Measurements from ENCODE around the gene CSRNP3. TPM values are rescaled to one million over a fixed set of nuclear protein-coding genes. Genes with fewer than 3 reads are reported as not detected.
"Not testable (repeated sequence)": the region's sequence is repeated elsewhere in the genome, so short reads cannot be mapped to it uniquely, and the experiment has no call there.

Gene CSRNP3
- total RNA-seq, 3 donors from 2014 or later, result 2.0 to 5.2 (median 4.6) TPM

DNA sequence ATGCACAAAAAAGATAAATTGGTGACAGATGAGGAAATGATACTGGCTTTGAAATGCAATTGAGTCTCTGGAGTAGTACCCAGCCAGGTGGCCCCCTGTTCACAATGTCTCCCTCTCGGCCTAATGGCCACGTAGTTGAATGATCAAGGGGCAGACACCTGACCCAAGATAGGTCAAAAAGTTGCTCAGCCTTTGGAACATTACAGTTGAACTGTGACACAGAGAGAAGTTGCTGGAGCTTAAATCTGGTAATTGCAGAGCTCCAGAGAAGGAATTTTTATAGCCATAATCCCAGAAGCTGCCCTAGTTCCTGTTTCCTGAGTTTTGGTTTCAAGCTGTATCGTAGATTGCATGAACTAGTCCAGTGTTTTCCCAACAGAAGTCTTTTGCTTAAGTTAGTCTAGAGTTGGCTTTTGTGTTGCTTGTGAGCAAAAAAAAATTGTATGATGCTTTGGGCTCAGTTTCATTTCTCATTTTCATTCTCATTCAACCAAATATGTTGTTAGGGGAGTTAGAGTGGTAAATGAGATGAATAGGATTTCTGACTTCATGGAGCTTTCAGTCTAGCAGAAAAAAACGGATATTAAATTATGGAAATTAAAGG, 117.9 kb downstream of the CSRNP3 start:
- ATAC-seq (peak; percentile 93), DNase-seq (peak in 1 of 3 donors; percentile 21)
- Histone ChIP-seq H3K36me3 (ENCODE audit: low read depth) (no peaks in the 10 kb centered on the region), H3K9me3 (no peaks in the 10 kb centered on the region), H3K4me1 (ENCODE audit: low read depth) (no peaks in the 10 kb centered on the region), H3K4me3 (no peak overlapping the region)
- intact Hi-C loops (cut with DNase I, micrococcal nuclease), result no loop called here
- no peak for TF ChIP-seq CTCF (IDR thresholded peaks at IDR 0.05)

- not testable (repeated sequence) for H3K9me3 ChIP-seq; ATAC-seq; H3K36me3 ChIP-seq (ENCODE audit: low read depth)
Measured at GRCh38 chr2:165590999-165591398, 121.5 kb downstream of the CSRNP3 start.

GRCh38 chr2:165593081-165593480, 123.6 kb downstream of the CSRNP3 start:
- Histone ChIP-seq H3K4me3 (no peak overlapping the region), H3K4me1 (ENCODE audit: low read depth) (no peaks in the 10 kb centered on the region), H3K36me3 (ENCODE audit: low read depth) (no peaks in the 10 kb centered on the region), H3K9me3 (no peaks in the 10 kb centered on the region)
- ATAC-seq (no peak), DNase-seq (no peak)
- TF ChIP-seq CTCF (IDR thresholded peaks at IDR 0.05), result no peak
- intact Hi-C loops (cut with DNase I, micrococcal nuclease), result no loop called here

More at GRCh38 chr2:165590999-165591398, 121.5 kb downstream of the CSRNP3 start:
- DNase-seq; intact Hi-C loops (cut with DNase I, micrococcal nuclease); H3K4me1 ChIP-seq (ENCODE audit: low read depth); H3K4me3 ChIP-seq: not testable (repeated sequence)

DNA sequence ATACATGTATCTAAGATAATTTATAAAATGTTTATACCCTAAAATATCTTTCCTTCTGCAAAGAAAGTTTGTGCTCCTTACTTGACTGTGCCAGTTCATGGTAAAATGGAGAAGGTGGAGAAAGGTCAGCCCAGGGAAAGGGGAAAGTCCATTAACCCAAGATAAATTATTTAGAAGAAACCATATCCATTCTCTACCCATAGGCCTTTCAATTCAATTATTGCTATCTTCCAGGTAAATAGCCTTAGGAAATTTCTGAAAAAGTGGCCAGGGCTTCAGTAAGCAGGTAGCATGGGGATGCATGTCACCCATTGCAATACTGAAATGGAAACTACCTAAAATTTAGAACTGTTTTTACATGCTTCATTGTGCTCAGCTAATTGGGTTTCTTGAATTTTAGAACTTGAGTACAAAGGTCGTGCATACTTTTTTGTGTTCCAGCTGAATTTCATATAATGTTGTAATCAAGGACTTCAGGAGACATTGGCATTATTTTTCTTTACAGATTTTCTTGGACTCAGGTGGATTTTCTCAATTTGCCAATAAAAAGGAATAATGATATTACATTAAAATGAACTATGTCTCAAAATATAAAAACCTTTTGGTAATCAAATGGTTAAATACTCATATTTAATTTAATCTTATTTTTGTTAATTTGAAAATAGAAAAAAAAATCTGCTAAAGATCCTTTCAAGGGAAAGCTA, 124.9 kb downstream of the CSRNP3 start:
- DNase-seq (no peak), ATAC-seq (no peak)
- no peaks in the 10 kb centered on the region for H3K4me1 ChIP-seq (ENCODE audit: low read depth)
- no peaks in the 10 kb centered on the region for H3K9me3 ChIP-seq
- intact Hi-C loops (cut with DNase I, micrococcal nuclease), result no loop called here
- no peak for TF ChIP-seq CTCF (IDR thresholded peaks at IDR 0.05)
- no peaks in the 10 kb centered on the region for H3K36me3 ChIP-seq (ENCODE audit: low read depth)
- H3K4me3 ChIP-seq, result no peak overlapping the region

DNA sequence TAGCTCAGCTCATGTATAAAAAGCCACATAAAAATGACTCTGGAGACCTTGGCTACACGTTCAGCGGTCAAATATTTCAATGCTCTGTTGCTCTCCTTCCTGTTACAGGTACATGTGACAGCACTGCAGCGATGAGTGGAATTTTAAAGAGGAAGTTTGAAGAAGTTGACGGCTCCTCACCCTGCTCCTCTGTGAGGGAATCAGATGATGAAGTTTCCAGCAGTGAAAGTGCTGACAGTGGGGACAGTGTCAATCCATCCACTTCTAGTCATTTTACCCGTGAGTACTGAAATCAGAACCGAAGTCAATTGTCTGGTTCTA, 125.4 kb downstream of the CSRNP3 start:
- ATAC-seq (no peak), DNase-seq (no peak)
- H3K36me3 ChIP-seq (ENCODE audit: low read depth), result no peaks in the 10 kb centered on the region
- H3K4me3 ChIP-seq, result no peak overlapping the region
- H3K4me1 ChIP-seq (ENCODE audit: low read depth), result no peaks in the 10 kb centered on the region
- no peaks in the 10 kb centered on the region for H3K9me3 ChIP-seq
- no peak for TF ChIP-seq CTCF (IDR thresholded peaks at IDR 0.05)
- intact Hi-C loops (cut with DNase I, micrococcal nuclease), result no loop called here

- TF ChIP-seq CTCF (IDR thresholded peaks at IDR 0.05), result no peak
- no peaks in the 10 kb centered on the region for H3K4me1 ChIP-seq (ENCODE audit: low read depth)
- H3K4me3 ChIP-seq, result no peak overlapping the region
- DNase-seq (no peak), ATAC-seq (no peak)
- H3K36me3 ChIP-seq (ENCODE audit: low read depth), result no peaks in the 10 kb centered on the region
- H3K9me3 ChIP-seq, result no peaks in the 10 kb centered on the region
- intact Hi-C loops (cut with DNase I, micrococcal nuclease), result no loop called here
Measured at GRCh38 chr2:165596788-165597187, 127.3 kb downstream of the CSRNP3 start.

Measured in mucosa of descending colon (tissue), 3 donors.